ENCODE data around the gene CPNE4.
"Not testable (repeated sequence)": the region's sequence is repeated elsewhere in the genome, so short reads cannot be mapped to it uniquely, and the experiment has no call there.

The CPNE4 gene

DNA sequence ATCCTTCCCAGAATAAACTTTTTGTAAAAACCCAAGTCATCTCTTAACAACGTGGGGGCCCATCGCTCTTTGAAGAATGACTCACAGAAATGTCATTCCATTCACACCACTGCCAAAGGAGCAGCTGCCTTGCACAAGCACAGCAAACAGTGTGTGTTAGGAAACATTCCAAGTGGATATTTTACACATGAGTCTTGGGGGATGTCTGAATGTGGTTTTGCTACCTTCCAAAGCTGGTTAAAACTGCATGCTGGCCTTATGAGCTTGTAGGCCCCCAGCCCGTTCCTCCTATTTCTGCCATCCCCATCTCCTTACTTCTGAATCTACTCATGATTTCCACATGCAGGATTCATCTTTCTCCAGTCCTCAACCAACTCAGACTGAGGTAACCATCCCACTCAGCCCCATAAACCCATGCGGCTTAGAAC lies 130.8 kb downstream of the CPNE4 start:
- no peaks in the 10 kb centered on the region for H3K4me1 Mint-ChIP-seq (ENCODE audit: low read depth)
- intact Hi-C loops (cut with micrococcal nuclease), result no loop called here
- no peaks in the 10 kb centered on the region for H3K36me3 Mint-ChIP-seq (ENCODE audit: low read depth)
- H3K27ac Mint-ChIP-seq, result no peak overlapping the region
- no peak overlapping the region for H3K4me3 Mint-ChIP-seq
- peaks cover 2% of the 10 kb centered on the region for H3K27me3 Mint-ChIP-seq
- no peaks in the 10 kb centered on the region for H3K9me3 Mint-ChIP-seq

DNA sequence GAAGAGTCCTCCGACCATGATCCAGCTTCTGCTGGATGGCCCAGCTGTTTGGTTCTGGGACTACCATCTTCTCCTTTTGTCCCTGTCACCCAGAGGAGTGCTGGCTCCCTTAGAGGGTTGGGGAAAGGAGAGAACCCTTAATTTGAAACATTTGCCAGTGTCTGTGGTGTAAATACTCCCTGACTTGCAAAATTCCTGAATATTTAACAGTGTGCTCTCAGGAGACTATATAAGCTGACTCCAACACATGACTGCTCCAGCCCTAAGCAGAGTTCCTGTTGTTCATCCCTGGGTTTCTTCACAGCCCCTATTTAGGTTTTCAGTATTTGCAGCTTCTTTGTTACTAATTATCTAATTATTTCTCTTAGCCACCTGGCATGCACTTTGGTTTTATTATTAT lies 133.1 kb downstream of the CPNE4 start:
- Mint-ChIP-seq H3K27ac (no peak overlapping the region), H3K4me3 (no peak overlapping the region), H3K9me3 (no peaks in the 10 kb centered on the region), H3K4me1 (ENCODE audit: low read depth) (no peaks in the 10 kb centered on the region), H3K27me3 (peaks cover 5% of the 10 kb centered on the region), H3K36me3 (ENCODE audit: low read depth) (no peaks in the 10 kb centered on the region)
- intact Hi-C loops (cut with micrococcal nuclease), result no loop called here

DNA sequence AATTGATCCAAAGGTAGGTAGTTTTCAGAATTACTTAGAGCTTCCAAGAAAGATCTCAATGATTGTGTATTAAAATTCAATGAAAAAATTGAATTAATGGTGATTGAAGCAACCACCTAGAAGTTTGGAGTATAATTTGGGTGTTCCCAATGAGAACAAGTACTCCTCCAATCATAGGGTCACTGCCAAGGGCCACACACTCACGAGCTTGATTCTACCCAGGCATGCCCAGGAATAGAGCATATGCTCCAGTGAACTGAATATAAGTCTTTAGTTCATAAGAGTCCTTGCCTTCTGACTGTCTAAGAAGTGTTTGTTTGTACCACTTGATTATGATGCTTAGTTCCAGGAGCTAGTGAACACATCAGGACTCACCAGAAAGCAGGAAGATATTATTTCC lies 133.9 kb downstream of the CPNE4 start:
- Mint-ChIP-seq H3K4me3 (no peak overlapping the region), H3K27me3 (peaks cover 5% of the 10 kb centered on the region), H3K9me3 (no peaks in the 10 kb centered on the region), H3K4me1 (ENCODE audit: low read depth) (no peaks in the 10 kb centered on the region), H3K36me3 (ENCODE audit: low read depth) (no peaks in the 10 kb centered on the region), H3K27ac (no peak overlapping the region)
- intact Hi-C loops (cut with micrococcal nuclease), result no loop called here

DNA sequence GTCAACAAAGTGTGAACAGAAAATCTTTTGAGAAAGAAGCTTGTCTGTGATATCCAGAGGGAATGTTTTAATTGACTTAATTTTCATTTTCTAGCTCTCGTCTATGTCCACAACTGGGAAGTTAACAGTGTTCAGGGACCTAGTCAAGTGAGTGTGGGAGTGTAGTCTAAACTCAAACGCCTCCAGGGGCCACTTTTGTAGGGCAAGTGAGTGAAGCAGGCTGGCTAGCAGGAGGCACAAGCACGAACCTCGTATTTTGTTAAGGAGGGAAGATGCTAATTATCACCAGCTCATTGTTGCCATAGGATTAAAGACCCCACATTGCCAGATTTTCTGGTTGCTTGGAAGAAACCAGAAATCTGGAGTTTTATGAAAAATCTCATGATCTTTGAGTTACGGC lies 135.8 kb downstream of the CPNE4 start:
- peaks cover 10% of the 10 kb centered on the region for H3K27me3 Mint-ChIP-seq
- intact Hi-C loops (cut with micrococcal nuclease), result no loop called here
- no peak overlapping the region for H3K27ac Mint-ChIP-seq
- H3K9me3 Mint-ChIP-seq, result no peaks in the 10 kb centered on the region
- H3K36me3 Mint-ChIP-seq (ENCODE audit: low read depth), result no peaks in the 10 kb centered on the region
- H3K4me1 Mint-ChIP-seq (ENCODE audit: low read depth), result no peaks in the 10 kb centered on the region
- no peak overlapping the region for H3K4me3 Mint-ChIP-seq

GRCh38 chr3:131898346-131898745 lies 136.5 kb downstream of the CPNE4 start:
- Mint-ChIP-seq H3K36me3 (ENCODE audit: low read depth) (no peaks in the 10 kb centered on the region), H3K4me1 (ENCODE audit: low read depth) (no peaks in the 10 kb centered on the region), H3K9me3 (no peaks in the 10 kb centered on the region), H3K27ac (no peak overlapping the region), H3K27me3 (peaks cover 13% of the 10 kb centered on the region), H3K4me3 (no peak overlapping the region)
- intact Hi-C loops (cut with micrococcal nuclease), result no loop called here

DNA sequence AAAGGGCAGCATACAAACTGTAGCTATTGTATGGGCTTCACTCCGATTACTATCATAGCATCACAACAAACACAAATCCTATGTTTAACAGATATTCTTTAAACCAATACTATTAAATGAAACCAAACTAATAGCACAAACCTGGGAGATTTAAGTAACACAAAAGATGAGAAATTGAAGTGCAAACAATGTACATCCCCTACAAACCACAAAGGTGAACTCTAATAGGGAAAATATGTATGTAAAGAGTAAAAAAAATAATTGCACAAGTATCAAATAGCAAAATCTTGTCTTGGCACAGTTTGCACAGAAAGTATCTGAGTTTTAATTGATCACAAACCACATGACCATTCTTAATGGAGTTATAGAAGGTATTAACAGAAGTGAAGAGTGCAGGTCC lies 138.5 kb downstream of the CPNE4 start:
- intact Hi-C loops (cut with micrococcal nuclease), result no loop called here
- H3K4me1 Mint-ChIP-seq (ENCODE audit: low read depth), result no peaks in the 10 kb centered on the region
- H3K27ac Mint-ChIP-seq, result no peak overlapping the region
- H3K27me3 Mint-ChIP-seq, result peaks cover 11% of the 10 kb centered on the region
- H3K36me3 Mint-ChIP-seq (ENCODE audit: low read depth), result no peaks in the 10 kb centered on the region
- no peaks in the 10 kb centered on the region for H3K9me3 Mint-ChIP-seq
- H3K4me3 Mint-ChIP-seq, result no peak overlapping the region

DNA sequence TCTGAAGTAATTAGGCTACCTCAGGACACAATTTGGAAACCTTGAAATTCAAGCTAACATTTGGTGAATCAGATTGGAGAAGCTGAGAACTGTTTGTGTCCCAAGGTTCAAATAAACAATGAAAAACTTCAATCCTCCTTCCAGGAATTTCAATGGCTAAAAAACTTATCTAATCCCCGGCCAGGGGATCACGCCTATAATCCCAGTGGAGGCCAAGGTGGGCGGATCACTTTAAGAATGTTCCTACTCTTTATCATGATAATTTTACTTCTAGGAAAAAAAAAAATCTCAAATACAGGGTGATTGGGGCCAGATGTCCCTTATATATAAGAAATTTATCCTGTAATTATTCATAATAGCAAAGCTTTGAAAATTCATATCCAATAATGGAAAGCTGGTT lies 139.0 kb downstream of the CPNE4 start:
- no peak overlapping the region for H3K4me3 Mint-ChIP-seq
- H3K27me3 Mint-ChIP-seq, result peaks cover 11% of the 10 kb centered on the region
- H3K4me1 Mint-ChIP-seq (ENCODE audit: low read depth), result no peaks in the 10 kb centered on the region
- no peaks in the 10 kb centered on the region for H3K9me3 Mint-ChIP-seq
- H3K36me3 Mint-ChIP-seq (ENCODE audit: low read depth), result no peaks in the 10 kb centered on the region
- H3K27ac Mint-ChIP-seq, result no peak overlapping the region
- intact Hi-C loops (cut with micrococcal nuclease), result no loop called here

DNA sequence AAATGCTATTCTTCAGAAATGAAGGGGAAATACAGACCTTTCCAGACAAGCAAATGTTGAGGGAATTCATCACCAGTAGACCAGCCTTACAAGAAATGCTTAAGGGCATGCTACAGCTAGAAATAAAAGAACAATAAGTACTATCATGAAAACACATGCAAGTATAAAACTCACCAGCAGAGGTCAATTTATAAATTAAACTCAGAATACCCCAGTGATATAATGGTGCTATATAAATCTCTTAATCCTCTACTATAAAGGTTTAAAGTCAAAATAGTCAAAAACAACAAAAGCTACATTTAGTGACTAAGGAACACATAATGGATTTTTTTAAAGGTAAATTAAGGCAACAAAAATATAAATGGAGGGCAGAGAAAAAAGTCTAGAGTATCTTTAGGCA lies 142.5 kb downstream of the CPNE4 start:
- no peaks in the 10 kb centered on the region for H3K36me3 Mint-ChIP-seq (ENCODE audit: low read depth)
- H3K9me3 Mint-ChIP-seq, result no peaks in the 10 kb centered on the region
- H3K27me3 Mint-ChIP-seq, result peaks cover 8% of the 10 kb centered on the region
- H3K4me1 Mint-ChIP-seq (ENCODE audit: low read depth), result no peaks in the 10 kb centered on the region
- no peak overlapping the region for H3K4me3 Mint-ChIP-seq
- intact Hi-C loops (cut with micrococcal nuclease), result no loop called here
- H3K27ac Mint-ChIP-seq, result no peak overlapping the region

DNA sequence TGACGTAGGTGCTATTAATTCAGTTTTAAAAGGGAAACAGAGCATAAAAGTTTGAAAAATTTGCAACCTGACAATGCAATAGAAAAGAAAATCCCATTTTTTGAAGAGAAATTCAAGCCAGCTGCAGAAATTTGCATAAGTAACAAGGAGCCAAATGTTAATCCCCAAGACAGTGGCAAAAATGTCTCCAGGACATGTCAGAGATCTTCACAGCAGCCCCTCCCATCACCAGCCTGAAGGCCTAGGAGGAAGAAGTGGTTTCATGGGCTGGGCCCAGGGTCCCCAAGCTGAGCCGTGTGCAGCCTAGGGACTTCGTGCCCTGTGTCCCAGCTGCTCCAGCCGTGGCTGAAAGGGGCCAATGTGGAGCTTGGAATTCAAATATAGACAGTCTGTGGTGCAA lies 148.9 kb downstream of the CPNE4 start:
- H3K9me3 Mint-ChIP-seq; H3K36me3 Mint-ChIP-seq (ENCODE audit: low read depth); H3K4me1 Mint-ChIP-seq (ENCODE audit: low read depth): not testable (repeated sequence)

DNA sequence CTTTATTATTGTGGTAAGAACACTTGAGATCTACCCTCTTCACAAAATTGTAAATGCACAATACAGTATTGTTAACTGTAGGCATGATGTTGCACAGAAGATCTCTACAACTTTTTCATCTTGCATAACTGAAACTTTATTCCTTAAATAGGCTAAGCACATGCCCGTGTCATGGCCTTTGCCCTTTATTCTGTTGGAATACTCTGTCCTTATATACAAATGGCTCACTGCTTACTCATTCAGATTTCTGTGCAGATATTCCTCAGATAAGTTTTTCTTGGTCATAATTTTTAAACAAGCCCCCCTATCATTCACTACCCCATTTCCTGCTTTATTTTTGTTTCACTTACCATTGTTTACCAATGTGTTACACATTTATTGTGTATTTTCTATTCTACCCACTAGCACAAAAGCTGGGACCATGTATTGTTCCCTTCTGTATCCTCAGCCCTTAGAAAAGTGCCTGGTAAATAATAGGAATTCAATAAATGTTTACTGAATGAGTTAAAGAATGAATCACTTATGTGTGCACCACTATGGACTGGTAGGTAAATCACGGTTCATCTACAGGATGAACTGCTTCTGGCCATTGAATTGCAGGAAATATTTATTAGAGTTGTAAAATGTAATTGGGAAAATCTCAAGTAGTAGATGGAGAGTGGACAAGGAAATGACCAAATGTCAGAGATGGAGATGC lies 151.0 kb downstream of the CPNE4 start:
- H3K27me3 Mint-ChIP-seq, result peaks cover 2% of the 10 kb centered on the region
- H3K36me3 Mint-ChIP-seq (ENCODE audit: low read depth), result no peaks in the 10 kb centered on the region
- no peak overlapping the region for H3K27ac Mint-ChIP-seq
- no peaks in the 10 kb centered on the region for H3K9me3 Mint-ChIP-seq
- H3K4me3 Mint-ChIP-seq, result no peak overlapping the region
- H3K4me1 Mint-ChIP-seq (ENCODE audit: low read depth), result no peaks in the 10 kb centered on the region
- intact Hi-C loops (cut with micrococcal nuclease), result no loop called here

More for the DNA sequence above, 148.9 kb downstream of the CPNE4 start:
- intact Hi-C loops (cut with micrococcal nuclease); H3K27ac Mint-ChIP-seq; H3K4me3 Mint-ChIP-seq; H3K27me3 Mint-ChIP-seq: not testable (repeated sequence)

GRCh38 chr3:131883086-131883485 lies 151.7 kb downstream of the CPNE4 start:
- Mint-ChIP-seq H3K4me3 (no peak overlapping the region), H3K36me3 (ENCODE audit: low read depth) (no peaks in the 10 kb centered on the region), H3K27me3 (peaks cover 2% of the 10 kb centered on the region), H3K27ac (no peak overlapping the region), H3K4me1 (ENCODE audit: low read depth) (no peaks in the 10 kb centered on the region), H3K9me3 (no peaks in the 10 kb centered on the region)
- intact Hi-C loops (cut with micrococcal nuclease), result no loop called here

DNA sequence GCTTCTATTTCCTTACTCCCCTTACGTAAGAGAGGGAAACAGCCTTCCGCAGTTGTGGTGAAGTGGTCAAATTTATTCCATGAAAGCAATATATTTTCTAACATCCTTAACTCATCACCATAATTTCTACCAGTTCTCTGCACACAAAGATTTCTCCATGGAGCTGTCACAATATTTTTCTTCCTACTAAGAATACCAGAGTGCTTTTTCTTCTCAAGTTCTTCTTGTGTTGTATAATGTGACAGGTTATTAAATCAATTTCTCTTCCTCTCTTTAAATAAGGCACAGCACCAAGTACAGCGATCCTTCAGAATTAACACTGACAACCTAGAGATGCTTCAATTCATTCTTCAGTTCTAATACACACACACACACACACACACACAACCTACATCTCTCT lies 153.0 kb downstream of the CPNE4 start:
- intact Hi-C loops (cut with micrococcal nuclease), result no loop called here
- Mint-ChIP-seq H3K27me3 (peaks cover 2% of the 10 kb centered on the region), H3K27ac (no peak overlapping the region), H3K4me3 (no peak overlapping the region), H3K36me3 (ENCODE audit: low read depth) (no peaks in the 10 kb centered on the region), H3K9me3 (no peaks in the 10 kb centered on the region), H3K4me1 (ENCODE audit: low read depth) (no peaks in the 10 kb centered on the region)

- H3K27ac Mint-ChIP-seq, result no peak overlapping the region
- no peaks in the 10 kb centered on the region for H3K36me3 Mint-ChIP-seq (ENCODE audit: low read depth)
- intact Hi-C loops (cut with micrococcal nuclease), result no loop called here
- no peaks in the 10 kb centered on the region for H3K9me3 Mint-ChIP-seq
- no peak overlapping the region for H3K4me3 Mint-ChIP-seq
- H3K27me3 Mint-ChIP-seq, result peaks cover 2% of the 10 kb centered on the region
- no peaks in the 10 kb centered on the region for H3K4me1 Mint-ChIP-seq (ENCODE audit: low read depth)
These were observed 153.9 kb downstream of the CPNE4 start for GRCh38 chr3:131880948-131881347.

GRCh38 chr3:131868203-131868602 lies 166.6 kb downstream of the CPNE4 start:
- intact Hi-C loops (cut with micrococcal nuclease), result no loop called here
- Mint-ChIP-seq H3K9me3 (no peaks in the 10 kb centered on the region), H3K4me1 (ENCODE audit: low read depth) (no peaks in the 10 kb centered on the region), H3K36me3 (ENCODE audit: low read depth) (no peaks in the 10 kb centered on the region), H3K27ac (no peak overlapping the region), H3K27me3 (no peaks in the 10 kb centered on the region), H3K4me3 (no peak overlapping the region)

- no peaks in the 10 kb centered on the region for H3K9me3 Mint-ChIP-seq
- intact Hi-C loops (cut with micrococcal nuclease), result no loop called here
- no peak overlapping the region for H3K27ac Mint-ChIP-seq
- H3K4me1 Mint-ChIP-seq (ENCODE audit: low read depth), result no peaks in the 10 kb centered on the region
- no peak overlapping the region for H3K4me3 Mint-ChIP-seq
- peaks cover 9% of the 10 kb centered on the region for H3K27me3 Mint-ChIP-seq
- H3K36me3 Mint-ChIP-seq (ENCODE audit: low read depth), result no peaks in the 10 kb centered on the region
These were observed 178.6 kb downstream of the CPNE4 start for GRCh38 chr3:131856171-131856570.

Measured in dendritic cell treated with granulocyte-macrophage colony-stimulating factor and Interleukin-4, amounts not matched to agents 40 ng/mL and 50 ng/mL, for 4 days (primary cell).